GM20000 (cell line): ENCODE results near the gene GRPEL1.
A peak's percentile ranks its signal among the peaks of the same experiment; 100 is the strongest.

ENCODE experiments used
- DNase-seq: peaks from one replicate; pipeline ENCODE4 v3.0.0; 2012; ENCODE audit warnings: low spot score
- TF ChIP-seq, protein P1 (sequence below): IDR thresholded peaks from 2 replicates; pipeline ENCODE4 v1.5.1; 2012; ENCODE audit warnings: mild to moderate bottlenecking, control low read depth; ENCODE audit errors: extremely low read depth, missing control alignments

Gene GRPEL1

GRCh38 chr4:7068279-7068842, 497 bp upstream of the GRPEL1 start:
- TF ChIP-seq, protein P1, sequence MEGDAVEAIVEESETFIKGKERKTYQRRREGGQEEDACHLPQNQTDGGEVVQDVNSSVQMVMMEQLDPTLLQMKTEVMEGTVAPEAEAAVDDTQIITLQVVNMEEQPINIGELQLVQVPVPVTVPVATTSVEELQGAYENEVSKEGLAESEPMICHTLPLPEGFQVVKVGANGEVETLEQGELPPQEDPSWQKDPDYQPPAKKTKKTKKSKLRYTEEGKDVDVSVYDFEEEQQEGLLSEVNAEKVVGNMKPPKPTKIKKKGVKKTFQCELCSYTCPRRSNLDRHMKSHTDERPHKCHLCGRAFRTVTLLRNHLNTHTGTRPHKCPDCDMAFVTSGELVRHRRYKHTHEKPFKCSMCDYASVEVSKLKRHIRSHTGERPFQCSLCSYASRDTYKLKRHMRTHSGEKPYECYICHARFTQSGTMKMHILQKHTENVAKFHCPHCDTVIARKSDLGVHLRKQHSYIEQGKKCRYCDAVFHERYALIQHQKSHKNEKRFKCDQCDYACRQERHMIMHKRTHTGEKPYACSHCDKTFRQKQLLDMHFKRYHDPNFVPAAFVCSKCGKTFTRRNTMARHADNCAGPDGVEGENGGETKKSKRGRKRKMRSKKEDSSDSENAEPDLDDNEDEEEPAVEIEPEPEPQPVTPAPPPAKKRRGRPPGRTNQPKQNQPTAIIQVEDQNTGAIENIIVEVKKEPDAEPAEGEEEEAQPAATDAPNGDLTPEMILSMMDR: peak; percentile 11
- no peak for DNase-seq

GRCh38 chr4:7067126-7067451, 775 bp downstream of the GRPEL1 start:
- TF ChIP-seq, protein P1: no peak
- no peak for DNase-seq

DNA sequence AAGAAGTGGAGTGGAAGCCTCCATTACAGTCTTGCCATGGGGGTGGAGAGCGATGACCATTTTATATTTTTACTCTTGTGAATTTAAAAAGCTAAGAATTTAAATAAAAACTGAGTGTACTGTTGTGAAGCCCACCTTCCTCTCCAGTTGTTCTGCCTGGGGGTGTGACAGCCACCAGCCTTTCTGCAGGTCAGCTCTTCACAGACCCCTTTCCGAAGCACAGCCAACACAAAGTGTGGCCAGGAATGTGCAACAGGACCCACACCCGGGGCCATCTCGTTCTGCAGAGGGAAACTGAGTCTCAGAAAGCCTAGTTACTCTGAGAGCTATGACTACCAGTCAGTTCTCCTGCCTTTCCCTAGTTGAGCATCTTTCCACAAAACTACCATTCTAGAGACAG, 1.4 kb downstream of the GRPEL1 start:
- no peak for DNase-seq
- TF ChIP-seq, protein P1: no peak

DNA sequence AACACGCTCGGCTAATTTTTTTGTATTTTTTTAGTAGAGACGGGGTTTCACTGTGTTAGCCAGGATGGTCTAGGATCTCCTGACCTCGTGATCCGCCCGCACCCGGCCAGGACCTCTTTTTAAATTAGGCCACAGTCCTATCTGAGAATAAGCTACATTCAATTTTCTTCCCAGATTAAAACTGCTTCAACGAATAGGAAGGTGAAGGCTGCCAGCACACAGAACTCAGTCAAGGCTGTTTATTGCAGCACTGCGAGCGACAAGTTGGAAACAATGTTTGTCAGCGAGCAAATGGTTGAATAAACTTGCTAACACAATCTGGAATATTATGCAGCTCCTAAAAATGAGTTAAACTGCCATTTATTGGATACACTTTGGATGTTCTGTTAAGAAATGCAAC, 1.9 kb downstream of the GRPEL1 start:
- TF ChIP-seq, protein P1: no peak
- DNase-seq: no peak

DNA sequence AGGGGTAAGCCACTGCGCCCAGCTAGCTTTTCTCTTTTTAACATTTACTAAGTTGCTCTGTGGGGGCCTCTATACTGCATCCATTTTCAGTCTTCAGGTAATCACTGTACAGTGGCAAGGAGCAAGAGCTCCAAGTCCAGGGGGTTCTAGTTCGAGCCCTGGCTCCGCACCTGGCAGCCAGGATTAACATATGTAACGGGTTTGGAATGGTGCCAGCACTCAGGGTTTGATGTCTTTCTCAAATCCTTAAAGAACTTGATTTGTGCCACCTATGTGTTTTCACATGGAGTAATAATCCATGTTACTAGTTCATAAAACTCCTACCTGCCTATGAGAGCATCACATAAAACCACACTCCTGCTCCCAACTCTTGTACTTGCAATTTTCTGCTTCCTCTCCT, 4.5 kb downstream of the GRPEL1 start:
- DNase-seq: no peak
- TF ChIP-seq, protein P1: no peak

DNA sequence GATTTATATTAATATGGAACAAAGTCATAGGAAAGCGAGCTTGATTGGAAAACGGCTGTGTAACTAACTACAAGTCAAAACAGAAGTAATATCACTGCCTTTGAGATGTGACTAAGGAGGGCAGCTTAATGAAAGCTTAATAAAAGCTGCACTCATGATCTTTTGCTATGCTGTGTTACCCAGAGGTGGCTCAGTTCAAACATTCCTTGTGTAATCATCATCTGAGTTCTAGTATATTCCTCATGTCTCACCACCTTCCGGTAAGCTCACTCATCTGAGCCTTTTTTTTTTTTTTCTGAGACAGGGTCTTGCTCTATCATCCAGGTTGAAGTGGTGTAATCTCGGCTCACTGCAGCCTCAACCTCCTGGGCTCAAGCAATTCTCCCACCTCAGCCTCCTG, 5.0 kb downstream of the GRPEL1 start:
- TF ChIP-seq, protein P1: no peak
- DNase-seq: no peak

DNA sequence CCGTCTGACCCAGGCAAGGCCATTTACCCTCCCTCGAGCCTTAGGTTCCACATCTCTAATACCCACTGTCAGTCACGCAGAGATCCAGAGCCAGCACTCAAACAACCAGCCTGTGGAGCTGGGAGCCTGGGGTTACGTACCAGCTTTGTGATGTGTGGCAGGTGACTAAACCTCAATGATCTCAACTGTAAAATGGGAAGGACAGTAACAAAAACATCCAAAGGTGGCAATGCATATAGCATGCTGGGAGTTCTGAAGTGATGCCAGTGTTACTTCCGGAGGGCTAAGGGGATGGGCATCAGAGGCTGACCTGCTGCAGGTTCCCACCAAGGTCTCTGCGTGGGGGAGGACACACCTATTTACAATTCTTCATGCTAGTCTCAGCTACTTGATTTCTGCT, 6.0 kb downstream of the GRPEL1 start:
- DNase-seq: no peak
- TF ChIP-seq, protein P1: no peak
